Pons (tissue), 1 donor: ENCODE data around the gene HK2.

Experiments
- DNase-seq: peaks from one replicate; pipeline ENCODE4 v3.0.0-alpha.2; 2016; ENCODE audit warnings: low spot score

Gene HK2

DNA sequence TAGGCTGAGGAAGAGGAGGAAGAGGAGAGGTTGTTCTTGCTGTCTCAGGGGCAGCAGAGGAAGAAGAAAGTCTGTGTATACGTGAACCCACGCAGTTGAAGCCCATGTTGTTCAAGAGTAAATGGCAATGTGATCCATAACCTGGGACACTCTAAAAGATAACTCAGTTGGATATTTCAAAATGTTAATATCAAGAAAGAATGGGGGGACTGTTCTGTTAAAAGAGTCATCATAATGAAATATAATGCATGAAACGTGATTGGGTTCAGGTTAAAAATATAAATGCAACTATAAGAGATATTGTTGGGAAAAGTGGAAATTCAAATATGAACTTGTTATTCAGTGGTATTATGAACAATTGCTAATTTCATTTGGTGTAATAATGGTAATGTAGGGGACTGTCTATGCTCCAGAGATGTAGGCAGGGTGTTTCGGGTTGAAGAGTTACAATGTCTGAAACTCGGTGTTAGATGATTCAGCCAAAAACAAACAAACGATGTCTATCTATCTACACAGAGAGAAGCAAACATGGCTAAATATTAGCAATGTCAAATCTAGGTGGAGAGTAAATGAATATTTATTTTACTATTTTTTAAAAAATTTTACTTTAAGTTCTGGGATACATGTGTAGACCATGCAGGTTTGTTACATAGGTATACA, 103.4 kb downstream of the HK2 start:
- no peak for DNase-seq

- DNase-seq: no peak
Measured at GRCh38 chr2:74938264-74938663, 104.3 kb downstream of the HK2 start.

DNA sequence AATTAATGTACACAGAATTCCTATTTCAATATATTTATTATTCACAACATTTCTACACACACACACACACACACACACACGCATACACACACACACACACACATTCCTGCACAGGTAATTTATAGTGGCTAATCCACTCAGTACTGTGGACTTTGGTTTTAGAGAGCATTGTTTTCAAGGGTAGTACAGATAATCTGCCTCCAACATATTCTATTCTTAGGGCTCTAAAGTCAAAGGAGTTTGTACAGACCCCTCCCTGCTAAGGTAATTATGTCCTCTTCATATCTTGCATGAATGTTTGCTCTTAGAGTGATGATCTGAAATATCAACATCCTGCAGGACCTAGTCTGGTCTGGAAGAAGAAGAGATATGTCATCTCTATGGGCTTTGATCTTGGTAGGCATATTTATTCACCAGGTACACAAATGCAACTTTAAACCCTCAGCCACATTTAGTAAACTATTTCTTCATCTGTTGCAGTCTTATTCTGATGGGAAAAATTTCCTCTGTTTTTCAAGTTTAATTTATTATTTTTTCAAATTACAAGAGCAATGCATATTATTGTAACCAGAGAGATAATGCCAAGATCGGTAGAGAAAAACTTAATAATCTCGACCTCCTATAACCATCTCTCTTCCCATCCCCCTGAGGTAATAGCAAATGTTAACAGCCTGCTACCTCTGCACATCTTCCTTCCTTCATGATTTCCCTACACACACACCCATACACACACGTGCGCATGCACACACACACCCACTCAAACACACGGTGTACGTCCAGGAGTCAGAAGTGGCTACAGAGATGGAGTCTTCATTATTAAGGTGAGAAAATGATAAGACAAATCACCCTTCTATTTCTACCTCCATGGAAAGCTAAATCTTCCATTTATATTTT, 106.2 kb downstream of the HK2 start:
- DNase-seq: no peak

- DNase-seq: no peak
Measured at GRCh38 chr2:74941284-74941683, 107.4 kb downstream of the HK2 start.

- DNase-seq: no peak
Measured at GRCh38 chr2:74942263-74942662, 108.3 kb downstream of the HK2 start.
